HG03354 (cell line): ENCODE data around the gene TMEM120B.
A peak's percentile ranks its signal among the peaks of the same experiment; 100 is the strongest.
"Not testable (repeated sequence)": the region's sequence is repeated elsewhere in the genome, so short reads cannot be mapped to it uniquely, and the experiment has no call there.

ENCODE experiments used
- ATAC-seq: cut with Tn5 transposase; IDR thresholded peaks from one replicate; pipeline ENCODE4 v1.9.1; 2021; ENCODE audit warnings: mild to moderate bottlenecking; ENCODE audit not compliant: unreplicated experiment, poor library complexity, severe bottlenecking

The TMEM120B gene

GRCh38 chr12:121708313-121709063 lies 4.1 kb upstream of the TMEM120B start:
- ATAC-seq: no peak

- ATAC-seq: not testable (repeated sequence)
Measured at GRCh38 chr12:121709064-121709424, 3.5 kb upstream of the TMEM120B start.

GRCh38 chr12:121709478-121709961 lies 3.0 kb upstream of the TMEM120B start:
- no peak for ATAC-seq

- ATAC-seq: no peak
Measured at GRCh38 chr12:121711361-121712189, 977 bp upstream of the TMEM120B start.

- ATAC-seq: peak; percentile 30
Measured at GRCh38 chr12:121712190-121712460, 427 bp upstream of the TMEM120B start.

- no peak for ATAC-seq
Measured at GRCh38 chr12:121713257-121713777, 765 bp downstream of the TMEM120B start.

GRCh38 chr12:121713793-121714192 lies 1.2 kb downstream of the TMEM120B start:
- no peak for ATAC-seq

GRCh38 chr12:121715055-121715454 lies 2.5 kb downstream of the TMEM120B start:
- not testable (repeated sequence) for ATAC-seq

GRCh38 chr12:121715862-121716435 lies 3.4 kb downstream of the TMEM120B start:
- no peak for ATAC-seq

GRCh38 chr12:121717041-121717699 lies 4.6 kb downstream of the TMEM120B start:
- ATAC-seq: no peak

- no peak for ATAC-seq
Measured at GRCh38 chr12:121718653-121719239, 6.2 kb downstream of the TMEM120B start.

GRCh38 chr12:121719926-121720414 lies 7.4 kb downstream of the TMEM120B start:
- no peak for ATAC-seq

- ATAC-seq: no peak
Measured at GRCh38 chr12:121720762-121721161, 8.2 kb downstream of the TMEM120B start.

- no peak for ATAC-seq
Measured at GRCh38 chr12:121722511-121722910, 10.0 kb downstream of the TMEM120B start.

- no peak for ATAC-seq
Measured at GRCh38 chr12:121723200-121723599, 10.6 kb downstream of the TMEM120B start.

- ATAC-seq: no peak
Measured at GRCh38 chr12:121724925-121725324, 12.4 kb downstream of the TMEM120B start.

- ATAC-seq: no peak
Measured at GRCh38 chr12:121725423-121725822, 12.9 kb downstream of the TMEM120B start.

- no peak for ATAC-seq
Measured at GRCh38 chr12:121729021-121729420, 16.5 kb downstream of the TMEM120B start.

GRCh38 chr12:121731473-121731872 lies 18.9 kb downstream of the TMEM120B start:
- no peak for ATAC-seq

- no peak for ATAC-seq
Measured at GRCh38 chr12:121733849-121734248, 21.3 kb downstream of the TMEM120B start.
